Erythroblast (primary cell): ENCODE measurements around the gene C1QA.

Source experiments
- GATA1 ChIP-seq: IDR thresholded peaks from 2 replicates; pipeline ENCODE4 v1.6.1; 2011; ENCODE audit warnings: low read depth, mild to moderate bottlenecking, control low read depth, low read length, moderate library complexity
- POLR2A ChIP-seq: IDR thresholded peaks from 2 replicates; pipeline ENCODE4 v1.6.1; 2011; ENCODE audit warnings: mild to moderate bottlenecking, low read length

DNA sequence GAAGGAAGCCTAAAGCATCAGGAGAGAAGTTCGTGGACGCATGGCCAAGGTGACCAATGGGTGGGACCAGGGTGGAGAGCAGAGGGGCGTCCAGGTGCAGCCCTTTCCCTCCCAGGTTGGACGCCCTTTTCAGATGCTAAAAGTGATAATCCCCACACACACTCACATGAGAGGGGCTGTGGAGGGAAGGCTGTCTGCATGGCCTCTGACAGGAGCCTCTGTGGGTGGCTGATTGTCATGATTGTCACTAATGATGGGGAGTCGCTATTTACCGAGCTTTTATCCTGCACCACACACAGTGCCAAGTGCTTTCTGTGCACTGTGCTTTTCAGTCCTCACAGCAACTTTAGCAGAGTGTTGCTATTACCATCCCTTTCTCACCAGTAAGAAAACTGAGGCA, 27.1 kb upstream of the C1QA start:
- TF ChIP-seq POLR2A: no peak
- TF ChIP-seq GATA1: no peak
